ENCODE measurements around the gene CREBBP. TPM values are rescaled to one million over a fixed set of nuclear protein-coding genes. Genes with fewer than 3 reads are reported as not detected.

The CREBBP gene
- total RNA-seq, 2 donors from 2014 or later: 65.0 to 103 TPM

DNA sequence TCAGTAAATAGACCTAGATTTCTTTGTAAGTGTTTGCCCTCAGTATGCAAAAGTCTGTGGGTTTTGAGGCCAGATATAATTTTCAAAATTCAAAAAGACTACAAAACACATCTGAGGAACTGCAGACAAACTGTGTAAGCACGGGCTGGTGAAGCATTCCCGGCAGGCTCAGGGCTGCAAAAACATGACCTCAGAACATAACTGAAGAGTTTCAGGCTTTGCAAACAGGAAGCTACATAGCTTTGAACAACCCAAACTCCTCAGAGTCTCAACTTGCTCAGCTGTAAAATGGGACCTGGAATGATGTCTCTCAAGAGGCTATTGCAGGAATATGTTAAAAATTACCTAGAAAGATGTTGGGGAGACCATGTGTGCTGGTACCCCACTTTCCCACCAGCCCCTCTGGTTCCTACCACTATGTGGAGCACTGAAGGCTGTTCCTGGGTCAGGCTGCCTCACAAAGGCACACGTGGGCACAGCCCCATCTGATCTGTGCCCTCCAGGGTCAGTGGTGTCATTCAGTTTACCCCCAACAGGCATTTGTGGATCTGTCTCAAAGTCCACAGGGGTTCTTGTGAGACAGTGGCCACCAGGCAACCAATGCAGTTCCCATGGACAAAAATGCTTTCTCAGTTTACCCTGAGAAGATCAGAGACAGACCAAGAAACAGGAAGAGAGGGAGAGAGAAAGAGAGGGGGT, 72.9 kb downstream of the CREBBP start:
- no peak overlapping the region for H3K27ac ChIP-seq
- H3K4me1 ChIP-seq (ENCODE audit: control insufficient read depth in 1 of 2, low read depth in 2 of 2): peaks cover 12 to 45% of the 10 kb centered on the region in 2 donors
- ATAC-seq (ENCODE audit: insufficient number of reproducible peaks, low FRiP score, low read depth) (no peak), DNase-seq (ENCODE audit: low spot score) (no peak)
- TF ChIP-seq CTCF (IDR thresholded peaks at IDR 0.05): no peak
- no peak overlapping the region for H3K4me3 ChIP-seq
- H3K9me3 ChIP-seq: no peaks in the 10 kb centered on the region
- no peaks in the 10 kb centered on the region for H3K27me3 ChIP-seq (replicated peaks; ENCODE audit: insufficient read depth)
- H3K36me3 ChIP-seq: no peaks in the 10 kb centered on the region

- Histone ChIP-seq H3K4me1 (ENCODE audit: control insufficient read depth in 1 of 2, low read depth in 2 of 2) (peaks cover 14 to 48% of the 10 kb centered on the region in 2 donors), H3K4me3 (no peak overlapping the region), H3K27me3 (replicated peaks; ENCODE audit: insufficient read depth) (no peaks in the 10 kb centered on the region), H3K27ac (no peak overlapping the region), H3K36me3 (no peaks in the 10 kb centered on the region), H3K9me3 (no peaks in the 10 kb centered on the region)
- no peak for ATAC-seq (ENCODE audit: insufficient number of reproducible peaks, low FRiP score, low read depth)
- no peak for DNase-seq (ENCODE audit: low spot score)
- no peak for TF ChIP-seq CTCF (IDR thresholded peaks at IDR 0.05)
These were observed 76.0 kb downstream of the CREBBP start for GRCh38 chr16:3804426-3805016.

DNA sequence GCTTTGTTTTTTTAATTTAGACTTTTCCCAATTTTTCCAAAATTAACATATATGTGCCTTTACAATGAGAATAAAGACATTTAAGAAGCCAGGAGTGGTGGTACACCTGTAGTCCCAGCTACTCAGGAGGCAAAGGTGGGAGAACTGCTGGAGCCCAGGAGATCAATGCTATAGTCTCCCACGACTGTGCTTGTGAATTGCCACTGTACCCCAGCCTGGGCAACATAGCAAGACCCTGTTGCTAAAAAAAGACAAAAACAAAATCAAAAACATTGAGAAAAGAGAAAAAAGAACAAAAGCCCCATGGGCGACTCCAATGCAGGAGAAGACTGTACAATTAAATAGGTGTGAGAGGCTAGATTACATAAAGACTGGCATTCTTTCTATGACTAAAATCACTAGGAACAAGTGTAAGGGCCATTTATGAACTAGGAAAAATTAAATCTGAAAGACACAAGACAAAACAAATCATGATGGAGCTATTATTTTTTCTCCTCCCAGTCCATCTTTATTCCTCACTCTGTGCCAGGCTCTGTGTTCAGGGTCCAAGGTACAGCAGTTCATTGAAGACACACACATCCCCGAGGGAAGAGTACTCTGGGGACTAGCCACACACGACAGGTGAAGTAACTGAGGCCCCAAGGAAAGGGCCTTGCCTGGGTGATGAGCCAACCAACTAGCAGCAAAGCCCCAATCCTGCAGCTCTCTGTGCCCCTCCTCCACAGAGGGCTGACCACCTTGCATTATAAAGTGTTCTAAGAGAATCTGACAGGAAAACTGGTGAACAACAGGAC, 79.8 kb downstream of the CREBBP start:
- Histone ChIP-seq H3K27ac (no peak overlapping the region), H3K27me3 (replicated peaks; ENCODE audit: insufficient read depth) (no peaks in the 10 kb centered on the region), H3K4me1 (ENCODE audit: control insufficient read depth in 1 of 2, low read depth in 2 of 2) (peaks cover 25 to 51% of the 10 kb centered on the region in 2 donors), H3K36me3 (no peaks in the 10 kb centered on the region), H3K4me3 (no peak overlapping the region), H3K9me3 (no peaks in the 10 kb centered on the region)
- no peak for DNase-seq (ENCODE audit: low spot score)
- ATAC-seq (ENCODE audit: insufficient number of reproducible peaks, low FRiP score, low read depth): no peak
- TF ChIP-seq CTCF (IDR thresholded peaks at IDR 0.05): no peak

- no peaks in the 10 kb centered on the region for H3K27me3 ChIP-seq (replicated peaks; ENCODE audit: insufficient read depth)
- H3K9me3 ChIP-seq: no peaks in the 10 kb centered on the region
- ATAC-seq (ENCODE audit: insufficient number of reproducible peaks, low FRiP score, low read depth) (no peak), DNase-seq (ENCODE audit: low spot score) (no peak)
- peaks cover 26 to 51% of the 10 kb centered on the region in 2 donors for H3K4me1 ChIP-seq (ENCODE audit: control insufficient read depth in 1 of 2, low read depth in 2 of 2)
- H3K27ac ChIP-seq: no peak overlapping the region
- TF ChIP-seq CTCF (IDR thresholded peaks at IDR 0.05): no peak
- no peak overlapping the region for H3K4me3 ChIP-seq
- H3K36me3 ChIP-seq: no peaks in the 10 kb centered on the region
These were observed 80.5 kb downstream of the CREBBP start for GRCh38 chr16:3800019-3800418.

GRCh38 chr16:3799354-3799753, 81.2 kb downstream of the CREBBP start:
- H3K9me3 ChIP-seq: no peaks in the 10 kb centered on the region
- DNase-seq (ENCODE audit: low spot score) (no peak), ATAC-seq (ENCODE audit: insufficient number of reproducible peaks, low FRiP score, low read depth) (no peak)
- no peak overlapping the region for H3K4me3 ChIP-seq
- peaks cover 32 to 57% of the 10 kb centered on the region in 2 donors for H3K4me1 ChIP-seq (ENCODE audit: control insufficient read depth in 1 of 2, low read depth in 2 of 2)
- no peaks in the 10 kb centered on the region for H3K27me3 ChIP-seq (replicated peaks; ENCODE audit: insufficient read depth)
- no peak for TF ChIP-seq CTCF (IDR thresholded peaks at IDR 0.05)
- no peaks in the 10 kb centered on the region for H3K36me3 ChIP-seq
- H3K27ac ChIP-seq: no peak overlapping the region

Data from thoracic aorta (tissue), 2 donors.